PC-3 (cell line): ENCODE results near the gene ERBB4.

Experiments used
- CTCF ChIP-seq: fragments of 300-600 bp; sonication (generic); conservative IDR thresholded peaks from 2 replicates; pipeline ENCODE4 v1.5.1; 2017; ENCODE audit warnings: antibody characterized with exemption, low read depth, mild to moderate bottlenecking, low read length
- EZH2 ChIP-seq: fragments of 300-600 bp; sonication (generic); IDR thresholded peaks from one replicate; pipeline ENCODE4 v1.6.1; 2017; ENCODE audit warnings: antibody characterized with exemption, mild to moderate bottlenecking, low read length; ENCODE audit not compliant: unreplicated experiment
- EZH2phosphoT487 ChIP-seq: fragments of 300-600 bp; sonication (generic); IDR thresholded peaks from 2 replicates; pipeline ENCODE4 v1.6.1; 2018; ENCODE audit warnings: mild to moderate bottlenecking, antibody characterized with exemption, low read length, borderline replicate concordance

GRCh38 chr2:211942153-211942552, 596.4 kb downstream of the ERBB4 start:
- TF ChIP-seq CTCF (no peak), EZH2 (no peak), EZH2phosphoT487 (no peak)
